SK-N-SH (cell line): Measurements from ENCODE around the gene ALKBH6. TPM values are rescaled to one million over a fixed set of nuclear protein-coding genes. Genes with fewer than 3 reads are reported as not detected.

Source experiments
- CTCF ChIA-PET: fragments of 300-600, 350-600 bp; formaldehyde crosslinking; extraction: SDS; loops from one replicate; lab custom pipeline; 2021; lab: Yijun Ruan, JAX
- POLR2A ChIA-PET: fragments of 350-600 bp; sonication (Branson Sonifier 250); formaldehyde crosslinking; extraction: SDS; loops from one replicate; lab custom pipeline; 2020; ENCODE audit warnings: antibody characterized with exemption, inconsistent platforms; lab: Yijun Ruan, JAX
- DNase-seq: peaks from one replicate; pipeline ENCODE4 v3.0.0; 2012
- H2AFZ ChIP-seq: fragments of 200-600 bp; sonication (generic); 2 replicates; pipeline ENCODE4 v1.8.1; 2016; ENCODE audit warnings: antibody characterized with exemption, mild to moderate bottlenecking, low read depth
- H3F3A ChIP-seq: fragments of 200-600 bp; sonication (generic); replicated peaks from 2 replicates; pipeline ENCODE3; 2016; ENCODE audit warnings: antibody characterized with exemption, mild to moderate bottlenecking; ENCODE audit not compliant: insufficient read depth
- H3K27ac ChIP-seq, 2 experiments: fragments of 200-500 bp in 1 of 2; fragments of 200-600 bp in 1 of 2; sonication (Bioruptor generic) in 1 of 2; sonication (generic), shearing (Covaris generic) in 1 of 2; 2 replicates each; pipeline versions ENCODE4 v1.5.1 to v1.6.1; 2014 to 2016; ENCODE audit warnings: low read depth in 2 of 2, inconsistent platforms in 1 of 2, low read length in 1 of 2, mild to moderate bottlenecking in 1 of 2, mixed read lengths in 1 of 2
- H3K27me3 ChIP-seq: fragments of 200-600 bp; sonication (generic), shearing (Covaris generic); 2 replicates; pipeline ENCODE4 v1.6.1; 2016; ENCODE audit warnings: mixed run types; ENCODE audit not compliant: insufficient read depth
- H3K36me3 ChIP-seq, 2 experiments: fragments of 200-500 bp in 1 of 2; fragments of 200-600 bp in 1 of 2; sonication (Bioruptor generic) in 1 of 2; sonication (generic) in 1 of 2; replicated peaks in 1 of 2; 2 replicates each; pipeline versions ENCODE3 to v1.5.1; 2014 to 2016; ENCODE audit warnings: low read length in 1 of 2, mild to moderate bottlenecking in 1 of 2; ENCODE audit not compliant: insufficient read depth in 2 of 2, control insufficient read depth in 1 of 2
- H3K4me1 ChIP-seq, 2 experiments: fragments of 200-500 bp in 1 of 2; fragments of 200-600 bp in 1 of 2; sonication (Bioruptor generic) in 1 of 2; sonication (generic), shearing (Covaris generic) in 1 of 2; 2 replicates each; pipeline versions ENCODE4 v1.5.1 to v1.6.1; 2014 to 2016; ENCODE audit warnings: low read depth in 1 of 2, low read length in 1 of 2, mixed run types in 1 of 2; ENCODE audit not compliant: insufficient read depth in 2 of 2, control insufficient read depth in 1 of 2
- H3K4me2 ChIP-seq: fragments of 200-600 bp; sonication (generic), shearing (Covaris generic); 2 replicates; pipeline ENCODE4 v1.6.1; 2017; ENCODE audit warnings: mixed run types
- H3K4me3 ChIP-seq, 2 experiments: fragments of 200-500 bp in 1 of 2; fragments of 200-600 bp in 1 of 2; sonication (Bioruptor generic) in 1 of 2; sonication (generic), shearing (Covaris generic) in 1 of 2; 2 replicates each; pipeline versions ENCODE4 v1.5.1 to v1.8.1; 2014 to 2016; ENCODE audit warnings: low read depth in 2 of 2, inconsistent platforms in 1 of 2, low read length in 1 of 2, mild to moderate bottlenecking in 1 of 2, mixed read lengths in 1 of 2, moderate library complexity in 1 of 2
- H3K79me2 ChIP-seq: fragments of 200-600 bp; sonication (generic); 2 replicates; pipeline ENCODE4 v1.8.1; 2017; ENCODE audit warnings: mild to moderate bottlenecking; ENCODE audit not compliant: insufficient read depth
- H3K9ac ChIP-seq: fragments of 200-600 bp; sonication (generic); 2 replicates; pipeline ENCODE4 v1.6.1; 2017; ENCODE audit warnings: mixed run types
- H3K9me2 ChIP-seq: fragments of 200-600 bp; sonication (generic); 2 replicates; pipeline ENCODE4 v1.6.1; 2017; ENCODE audit warnings: mixed run types
- H3K9me3 ChIP-seq: fragments of 200-600 bp; sonication (generic); 2 replicates; pipeline ENCODE4 v1.6.1; 2017; ENCODE audit warnings: mixed run types, mild to moderate bottlenecking, moderate library complexity
- H4K20me1 ChIP-seq: fragments of 200-600 bp; sonication (generic); 2 replicates; pipeline ENCODE4 v1.6.1; 2017; ENCODE audit warnings: mild to moderate bottlenecking, mixed run types; ENCODE audit not compliant: insufficient read depth
- CHD2 ChIP-seq: fragments of 150-350 bp; IDR thresholded peaks from 2 replicates; pipeline ENCODE4 v1.6.1; 2018; ENCODE audit warnings: low read length; ENCODE audit not compliant: partially characterized antibody
- ELF1 ChIP-seq: IDR thresholded peaks from 2 replicates; pipeline ENCODE4 v1.4.0; 2012
- FOSL2 ChIP-seq: IDR thresholded peaks from 2 replicates; pipeline ENCODE4 v1.4.0; 2012; ENCODE audit warnings: low read depth, mild to moderate bottlenecking, moderate library complexity, borderline replicate concordance
- FOXM1 ChIP-seq: IDR thresholded peaks from 2 replicates; pipeline ENCODE4 v1.4.0; 2012; ENCODE audit warnings: low read depth, mild to moderate bottlenecking
- GATA2 ChIP-seq: sonication (generic); formaldehyde crosslinking; IDR thresholded peaks from 2 replicates; pipeline ENCODE4 v1.5.0; 2020; ENCODE audit warnings: mild to moderate bottlenecking, missing genetic modification reagents
- MAX ChIP-seq: IDR thresholded peaks from 2 replicates; pipeline ENCODE4 v1.4.0; 2012; ENCODE audit warnings: low read depth
- MEF2A ChIP-seq: IDR thresholded peaks from 2 replicates; pipeline ENCODE4 v1.4.0; 2012; ENCODE audit warnings: low read depth, borderline replicate concordance
- MXI1 ChIP-seq: IDR thresholded peaks from 2 replicates; pipeline ENCODE4 v1.6.1; 2012; ENCODE audit warnings: mild to moderate bottlenecking, low read depth, low read length, improper control_type of control experiment
- NFIC ChIP-seq: IDR thresholded peaks from 2 replicates; pipeline ENCODE4 v1.4.0; 2012; ENCODE audit warnings: borderline replicate concordance
- NRF1 ChIP-seq: IDR thresholded peaks from 2 replicates; pipeline ENCODE4 v1.6.1; 2012; ENCODE audit warnings: low read depth, mild to moderate bottlenecking, low read length
- PBX3 ChIP-seq: IDR thresholded peaks from 2 replicates; pipeline ENCODE4; 2012
- RAD21 ChIP-seq: IDR thresholded peaks from 2 replicates; pipeline ENCODE4 v1.6.1; 2012; ENCODE audit warnings: mild to moderate bottlenecking, low read length
- RCOR1 ChIP-seq: fragments of 150-350 bp; IDR thresholded peaks from 2 replicates; pipeline ENCODE4 v1.6.1; 2017; ENCODE audit warnings: antibody characterized with exemption, low read length
- SIN3A ChIP-seq: IDR thresholded peaks from 2 replicates; pipeline ENCODE4 v1.6.1; 2012; ENCODE audit warnings: low read depth, mild to moderate bottlenecking, low read length, moderate library complexity, borderline replicate concordance
- TCF12 ChIP-seq: IDR thresholded peaks from 2 replicates; pipeline ENCODE4 v1.4.0; 2012
- TEAD4 ChIP-seq: IDR thresholded peaks from 2 replicates; pipeline ENCODE4 v1.4.0; 2012; ENCODE audit warnings: mild to moderate bottlenecking, borderline replicate concordance; ENCODE audit not compliant: insufficient read depth
- YY1 ChIP-seq: IDR thresholded peaks from 2 replicates; pipeline ENCODE4 v1.4.0; 2012; ENCODE audit warnings: low read depth, mild to moderate bottlenecking
- WGBS: methylation state at CpG from one replicate; pipeline ENCODE4 v1.1.6; 2017; ENCODE audit warnings: low lambda C conversion rate; 5-methylcytosine and 5-hydroxymethylcytosine counted together
- polyA plus RNA-seq, 3 experiments: library from polyadenylated mRNA; depleted of rRNA; stranded (reverse); fragments of >200 nt; gene quantifications; 2 replicates each; pipeline ENCODE4 v1.2.3, GENCODE V29; 2012
- TF ChIP-seq, protein P1 (sequence below): fragments of 150-350 bp; IDR thresholded peaks from 2 replicates; pipeline ENCODE4 v1.6.1; 2017; ENCODE audit warnings: antibody characterized with exemption, low read length, low read depth, borderline replicate concordance
- TF ChIP-seq, protein P2 (sequence below): fragments of 150-350 bp; IDR thresholded peaks from 2 replicates; pipeline ENCODE4 v1.6.1; 2016; ENCODE audit warnings: mild to moderate bottlenecking, low read depth, low read length

Gene ALKBH6
- polyA plus RNA-seq, 1 of the 3 experiments (the other 2 are of a cell fraction): 29.9 TPM

- Histone ChIP-seq H3K9me2 (no peaks in the 10 kb centered on the region), H2AFZ (no peak overlapping the region), H4K20me1 (peaks cover 17% of the 10 kb centered on the region; the same call in 1 of the 2 replicates), H3K4me2 (no peak overlapping the region), H3K36me3 (peaks cover 0 to 5% of the 10 kb centered on the region in 2 experiments), H3K27me3 (no peaks in the 10 kb centered on the region), H3K79me2 (peaks cover 50% of the 10 kb centered on the region), H3K4me1 (peaks cover 0 to 5% of the 10 kb centered on the region in 2 experiments; a peak in 1 of 4 replicates), H3K9me3 (no peaks in the 10 kb centered on the region), H3K9ac (no peak overlapping the region), H3K4me3 (no peak overlapping the region), H3K27ac (no peak overlapping the region), H3F3A (peaks cover 6% of the 10 kb centered on the region)
- no peak for DNase-seq
- no peak for TF ChIP-seq PBX3
- ChIA-PET POLR2A (no interaction called here), CTCF (interaction anchor here (1.1 to 1.3 kb wide), 3 partner anchors 17 to 113 kb away, joined by 3 to 4 read pairs (median 3); no protein-coding TSS in a partner anchor)
- 96% methylated on average over 12 of the region's 12 CpGs for WGBS
Measured at GRCh38 chr19:36058481-36059179, 44.6 kb upstream of the ALKBH6 start.

DNA sequence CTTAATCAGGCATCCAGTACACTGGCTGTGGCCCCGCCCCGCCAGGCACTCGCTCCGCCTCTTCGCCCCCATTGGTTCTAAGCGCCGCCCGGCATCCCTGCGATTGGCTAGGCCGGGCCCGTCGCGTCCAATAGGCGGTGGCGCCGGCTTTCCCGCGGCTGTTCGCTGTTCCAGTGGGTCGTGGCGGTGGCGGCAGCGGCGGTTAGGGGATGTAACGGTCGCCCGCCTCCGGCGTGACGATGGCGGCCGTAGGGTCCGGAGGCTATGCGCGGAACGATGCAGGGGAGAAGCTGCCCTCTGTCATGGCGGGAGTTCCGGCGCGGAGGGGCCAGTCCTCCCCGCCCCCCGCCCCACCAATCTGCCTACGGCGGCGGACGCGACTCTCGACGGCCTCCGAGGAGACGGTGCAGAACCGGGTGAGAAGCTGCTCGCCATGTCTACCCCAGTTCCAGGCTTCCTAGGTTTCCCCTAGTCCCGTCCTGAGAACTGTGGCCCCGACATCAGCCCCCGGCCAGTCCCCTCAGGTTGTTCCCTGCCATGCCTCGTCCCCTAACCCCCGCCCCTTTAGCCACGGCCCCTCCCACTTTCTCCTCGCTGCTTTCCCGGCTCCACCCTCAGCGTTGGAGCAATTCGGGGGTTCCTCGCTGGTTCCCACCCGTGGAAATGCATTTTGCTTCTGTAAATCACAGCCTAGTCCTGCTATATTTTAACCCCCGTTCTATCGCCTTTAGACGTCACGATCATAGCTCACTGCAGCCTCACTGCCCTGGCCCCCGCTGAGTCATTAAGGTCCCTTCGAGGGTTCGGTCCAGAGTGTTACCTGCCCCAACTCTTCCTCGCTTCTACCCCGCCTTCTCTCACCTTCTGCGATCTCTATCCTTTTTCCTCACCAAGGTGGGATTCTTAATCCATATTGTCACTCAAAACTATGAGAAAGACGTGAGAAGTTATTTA is 41.0 kb upstream of the ALKBH6 start, which contains the start of gene WDR62:
Gene WDR62 (plus strand): TSS at position 165 of the 954 bp plus-strand sequence. CDS start 75 bp downstream, at position 240.
- Histone ChIP-seq H3K4me3 (peak within 1 kb of the TSS; percentile 64 to 68), H3F3A (peaks cover 15% of the 10 kb centered on the region), H3K4me2 (peak within 1 kb of the TSS; percentile 80), H3K9ac (peak within 1 kb of the TSS; percentile 76), H3K4me1 (peaks cover 3 to 5% of the 10 kb centered on the region in 2 experiments; a peak in 2 of 4 replicates), H3K36me3 (no peaks in the 10 kb centered on the region), H3K79me2 (peaks cover 45% of the 10 kb centered on the region), H3K27ac (peak within 1 kb of the TSS; percentile 95 to 98), H3K9me3 (no peaks in the 10 kb centered on the region), H4K20me1 (peaks cover 17% of the 10 kb centered on the region; the same call in 1 of the 2 replicates), H3K9me2 (no peaks in the 10 kb centered on the region), H2AFZ (peak within 1 kb of the TSS; percentile 82), H3K27me3 (no peaks in the 10 kb centered on the region)
- WGBS: 1% methylated on average over 33 of the region's 76 CpGs
- ChIA-PET CTCF (interaction anchor here (1.4 to 3.3 kb wide), 4 partner anchors 12 to 23 kb away, joined by 4 to 16 read pairs (median 4); partner anchors contain the start of gene CLIP3), POLR2A (interaction anchor here (0.6 to 1.6 kb wide), 4 partner anchors 10 to 364 kb away, joined by 3 to 6 read pairs (median 4); partner anchors contain the start of genes ALKBH6 and APLP1)
- DNase-seq: peak; percentile 96
- TF ChIP-seq FOSL2: no peak
- TF ChIP-seq CHD2: peak; percentile 7
- no peak for TF ChIP-seq MEF2A
- TF ChIP-seq NRF1: no peak
- TF ChIP-seq MXI1: peak; percentile 95
- TF ChIP-seq, protein P1, sequence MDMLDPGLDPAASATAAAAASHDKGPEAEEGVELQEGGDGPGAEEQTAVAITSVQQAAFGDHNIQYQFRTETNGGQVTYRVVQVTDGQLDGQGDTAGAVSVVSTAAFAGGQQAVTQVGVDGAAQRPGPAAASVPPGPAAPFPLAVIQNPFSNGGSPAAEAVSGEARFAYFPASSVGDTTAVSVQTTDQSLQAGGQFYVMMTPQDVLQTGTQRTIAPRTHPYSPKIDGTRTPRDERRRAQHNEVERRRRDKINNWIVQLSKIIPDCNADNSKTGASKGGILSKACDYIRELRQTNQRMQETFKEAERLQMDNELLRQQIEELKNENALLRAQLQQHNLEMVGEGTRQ: no peak
- peak; percentile 81 for TF ChIP-seq FOXM1
- TF ChIP-seq TEAD4: no peak
- no peak; the same call in 1 of the 2 replicates for TF ChIP-seq NFIC
- peak; percentile 97 for TF ChIP-seq SIN3A
- TF ChIP-seq GATA2 (CRISPR knock-in tag): no peak
- TF ChIP-seq TCF12: no peak
- no peak for TF ChIP-seq ELF1
- no peak for TF ChIP-seq RAD21
- TF ChIP-seq RCOR1: no peak
- peak; percentile 64; the same call in 1 of the 2 replicates for TF ChIP-seq MAX
- peak; percentile 56; the same call in 1 of the 2 replicates for TF ChIP-seq YY1
- TF ChIP-seq, protein P2, sequence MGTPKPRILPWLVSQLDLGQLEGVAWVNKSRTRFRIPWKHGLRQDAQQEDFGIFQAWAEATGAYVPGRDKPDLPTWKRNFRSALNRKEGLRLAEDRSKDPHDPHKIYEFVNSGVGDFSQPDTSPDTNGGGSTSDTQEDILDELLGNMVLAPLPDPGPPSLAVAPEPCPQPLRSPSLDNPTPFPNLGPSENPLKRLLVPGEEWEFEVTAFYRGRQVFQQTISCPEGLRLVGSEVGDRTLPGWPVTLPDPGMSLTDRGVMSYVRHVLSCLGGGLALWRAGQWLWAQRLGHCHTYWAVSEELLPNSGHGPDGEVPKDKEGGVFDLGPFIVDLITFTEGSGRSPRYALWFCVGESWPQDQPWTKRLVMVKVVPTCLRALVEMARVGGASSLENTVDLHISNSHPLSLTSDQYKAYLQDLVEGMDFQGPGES: peak; percentile 51; the same call in 1 of the 2 replicates
